Epithelial cell of esophagus (primary cell): ENCODE data around the gene MOXD1.
"Not testable (repeated sequence)": the region's sequence is repeated elsewhere in the genome, so short reads cannot be mapped to it uniquely, and the experiment has no call there.

Source experiments
- DNase-seq: peaks from one replicate; pipeline ENCODE4 v3.0.0; 2010; ENCODE audit warnings: low read depth
- H3K4me3 ChIP-seq: 2 replicates; pipeline ENCODE4 v1.5.1; 2011; ENCODE audit warnings: mild to moderate bottlenecking, low read length, control low read depth
- CTCF ChIP-seq: IDR thresholded peaks from 2 replicates; pipeline ENCODE4 v1.5.1; 2011; ENCODE audit warnings: low read depth, mild to moderate bottlenecking, low read length, control low read depth, inconsistent platforms; ENCODE audit not compliant: insufficient read depth; ENCODE audit errors: missing control alignments

Gene MOXD1

GRCh38 chr6:132272776-132273175 lies 128.5 kb downstream of the MOXD1 start:
- no peak for DNase-seq
- no peak overlapping the region for H3K4me3 ChIP-seq
- TF ChIP-seq CTCF, result no peak

GRCh38 chr6:132270726-132271402 lies 130.4 kb downstream of the MOXD1 start:
- H3K4me3 ChIP-seq, result no peak overlapping the region
- no peak for DNase-seq
- TF ChIP-seq CTCF, result no peak

GRCh38 chr6:132268666-132269065 lies 132.6 kb downstream of the MOXD1 start:
- not testable (repeated sequence) for H3K4me3 ChIP-seq, DNase-seq

GRCh38 chr6:132268209-132268608 lies 133.1 kb downstream of the MOXD1 start:
- no peak overlapping the region for H3K4me3 ChIP-seq
- no peak for DNase-seq

GRCh38 chr6:132265451-132266097 lies 135.7 kb downstream of the MOXD1 start:
- H3K4me3 ChIP-seq, result no peak overlapping the region
- no peak for TF ChIP-seq CTCF
- no peak for DNase-seq

More at GRCh38 chr6:132268209-132268608, 133.1 kb downstream of the MOXD1 start:
- TF ChIP-seq CTCF, result no peak

GRCh38 chr6:132264021-132264500 lies 137.2 kb downstream of the MOXD1 start:
- no peak for DNase-seq
- TF ChIP-seq CTCF, result no peak
- no peak overlapping the region for H3K4me3 ChIP-seq

- DNase-seq, result peak; percentile 84
- no peak for TF ChIP-seq CTCF
- H3K4me3 ChIP-seq, result no peak overlapping the region
Measured at GRCh38 chr6:132261354-132261753, 139.9 kb downstream of the MOXD1 start.
